Spinal cord (tissue), 10 donors: ENCODE measurements around the gene ICAM4. TPM values are rescaled to one million over a fixed set of nuclear protein-coding genes. Genes with fewer than 3 reads are reported as not detected.
A peak's percentile ranks its signal among the peaks of the same experiment; 100 is the strongest.

ENCODE experiments used
- DNase-seq, 6 donors: peaks; one replicate each; pipeline versions ENCODE4 v3.0.0 to v3.0.0-alpha.2; 2013 to 2015; ENCODE audit warnings: low spot score in 6 of 6, low read depth in 4 of 6
- H3K27ac ChIP-seq: one replicate; pipeline ENCODE4 v1.5.1; 2013; ENCODE audit warnings: low read depth, low read length, control low read depth
- H3K27me3 ChIP-seq: one replicate; pipeline ENCODE4 v1.6.1; 2013; ENCODE audit warnings: low read length; ENCODE audit not compliant: control insufficient read depth, insufficient read depth
- H3K36me3 ChIP-seq: one replicate; pipeline ENCODE4 v1.6.1; 2013; ENCODE audit warnings: low read length; ENCODE audit not compliant: control insufficient read depth, insufficient read depth
- H3K4me1 ChIP-seq: one replicate; pipeline ENCODE4 v1.6.1; 2013; ENCODE audit warnings: low read length; ENCODE audit not compliant: control insufficient read depth, insufficient read depth
- H3K4me3 ChIP-seq: one replicate; pipeline ENCODE4 v1.5.1; 2013; ENCODE audit warnings: low read depth, low read length, control low read depth
- H3K9me3 ChIP-seq: one replicate; pipeline ENCODE4 v1.6.1; 2013; ENCODE audit warnings: low read length; ENCODE audit not compliant: control insufficient read depth, insufficient read depth
- WGBS: methylation state at CpG from one replicate; pipeline ENCODE4 v1.1.5; 2013; ENCODE audit warnings: missing lambda C conversion rate; ENCODE audit not compliant: insufficient coverage; 5-methylcytosine and 5-hydroxymethylcytosine counted together
- polyA plus RNA-seq, 2 donors: library from polyadenylated mRNA; unstranded; fragments of 120-200 nt; gene quantifications; one replicate each; pipeline ENCODE4 v1.2.1, GENCODE V29; 2013; ENCODE audit not compliant: insufficient read length in 2 of 2
- total RNA-seq, 2 donors: library from RNA; depleted of rRNA in 1 of 2; stranded (reverse); fragments of 120-200 nt in 1 of 2; fragments of >200 nt in 1 of 2; gene quantifications; one replicate each; pipeline versions ENCODE4 v1.2.3 to v1.2.4, GENCODE V29; 2013 to 2014
- donor health status: healthy.

The ICAM4 gene
- total and polyA plus RNA-seq, 4 donors: 0.42 to 1.8 (median 1.1) TPM; not detected in 1

DNA sequence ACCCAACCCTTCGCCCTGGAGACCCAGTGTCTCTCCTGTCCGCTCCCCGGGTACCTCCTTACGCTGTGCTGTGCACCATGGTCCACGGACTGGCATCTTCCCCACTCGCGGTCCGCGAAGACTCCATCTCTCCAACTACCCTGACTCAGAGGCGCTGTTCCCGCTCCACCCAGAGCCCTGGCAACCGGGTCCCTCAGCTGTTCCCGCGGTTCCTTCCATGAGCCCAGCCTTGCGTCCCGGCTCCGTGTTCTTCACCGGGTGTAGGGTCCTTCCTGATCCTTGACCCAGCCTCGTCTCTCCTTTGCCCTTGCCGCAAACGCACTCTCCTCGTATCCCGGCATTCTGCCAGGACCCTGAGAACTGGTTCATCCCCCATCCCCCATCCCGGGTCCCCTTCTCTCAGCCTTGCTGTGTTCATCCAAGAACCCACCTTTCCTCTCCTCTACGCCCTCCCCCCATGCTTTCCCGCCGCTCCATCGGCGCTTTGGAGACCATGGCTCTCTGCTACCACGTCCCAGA, 3.7 kb downstream of the ICAM4 start:
- no peak for DNase-seq
- H3K27ac ChIP-seq: no peak overlapping the region
- WGBS: under 1% methylated on average over 30 of the region's 30 CpGs
- H3K36me3 ChIP-seq: peaks cover 9% of the 10 kb centered on the region
- H3K4me1 ChIP-seq: peaks cover 66% of the 10 kb centered on the region
- H3K4me3 ChIP-seq: peak overlapping the region; percentile 9
- H3K27me3 ChIP-seq: peaks cover 92% of the 10 kb centered on the region
- H3K9me3 ChIP-seq: no peaks in the 10 kb centered on the region

- Histone ChIP-seq H3K27me3 (peaks cover 97% of the 10 kb centered on the region), H3K4me3 (no peak overlapping the region), H3K4me1 (peaks cover 72% of the 10 kb centered on the region), H3K27ac (no peak overlapping the region), H3K36me3 (peaks cover 9% of the 10 kb centered on the region), H3K9me3 (no peaks in the 10 kb centered on the region)
- WGBS: under 1% methylated on average over 57 of the region's 57 CpGs
- DNase-seq: peak in 1 of 6 donors; percentile 26
Observed at GRCh38 chr19:10290876-10291553, 4.3 kb downstream of the ICAM4 start.

- peaks cover 100% of the 10 kb centered on the region for H3K27me3 ChIP-seq
- no peak for DNase-seq
- H3K27ac ChIP-seq: no peak overlapping the region
- peak overlapping the region; percentile 18 for H3K4me3 ChIP-seq
- H3K36me3 ChIP-seq: peaks cover 9% of the 10 kb centered on the region
- no peaks in the 10 kb centered on the region for H3K9me3 ChIP-seq
- peaks cover 77% of the 10 kb centered on the region for H3K4me1 ChIP-seq
- 3% methylated on average over 49 of the region's 49 CpGs for WGBS
Observed at GRCh38 chr19:10291554-10292205, 4.9 kb downstream of the ICAM4 start.

DNA sequence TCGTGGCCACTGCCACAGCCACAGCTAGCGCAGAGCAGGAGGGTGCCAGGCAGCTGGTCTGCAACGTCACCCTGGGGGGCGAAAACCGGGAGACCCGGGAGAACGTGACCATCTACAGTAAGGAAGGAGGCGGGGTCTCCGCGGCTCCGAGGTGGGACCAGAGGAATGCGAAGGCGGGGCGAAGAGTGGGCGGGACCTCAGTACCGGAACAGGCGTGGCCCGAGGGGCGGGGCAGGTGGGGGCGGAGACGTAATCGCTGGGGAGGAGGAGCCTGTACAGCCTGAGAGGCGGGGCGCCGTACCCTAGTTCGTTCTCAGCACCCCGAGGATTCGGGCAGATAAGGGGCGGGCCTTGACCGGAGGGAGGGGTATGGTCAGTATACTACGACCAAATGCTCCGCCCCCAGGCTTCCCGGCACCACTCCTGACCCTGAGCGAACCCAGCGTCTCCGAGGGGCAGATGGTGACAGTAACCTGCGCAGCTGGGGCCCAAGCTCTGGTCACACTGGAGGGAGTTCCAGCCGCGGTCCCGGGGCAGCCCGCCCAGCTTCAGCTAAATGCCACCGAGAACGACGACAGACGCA, 5.5 kb downstream of the ICAM4 start:
- under 1% methylated on average over 39 of the region's 45 CpGs for WGBS
- Histone ChIP-seq H3K27me3 (peaks cover 97% of the 10 kb centered on the region), H3K4me1 (peaks cover 71% of the 10 kb centered on the region), H3K36me3 (peaks cover 9% of the 10 kb centered on the region), H3K27ac (no peak overlapping the region), H3K9me3 (no peaks in the 10 kb centered on the region), H3K4me3 (peak overlapping the region; percentile 18)
- peak in 1 of 6 donors; percentile 66 for DNase-seq

DNA sequence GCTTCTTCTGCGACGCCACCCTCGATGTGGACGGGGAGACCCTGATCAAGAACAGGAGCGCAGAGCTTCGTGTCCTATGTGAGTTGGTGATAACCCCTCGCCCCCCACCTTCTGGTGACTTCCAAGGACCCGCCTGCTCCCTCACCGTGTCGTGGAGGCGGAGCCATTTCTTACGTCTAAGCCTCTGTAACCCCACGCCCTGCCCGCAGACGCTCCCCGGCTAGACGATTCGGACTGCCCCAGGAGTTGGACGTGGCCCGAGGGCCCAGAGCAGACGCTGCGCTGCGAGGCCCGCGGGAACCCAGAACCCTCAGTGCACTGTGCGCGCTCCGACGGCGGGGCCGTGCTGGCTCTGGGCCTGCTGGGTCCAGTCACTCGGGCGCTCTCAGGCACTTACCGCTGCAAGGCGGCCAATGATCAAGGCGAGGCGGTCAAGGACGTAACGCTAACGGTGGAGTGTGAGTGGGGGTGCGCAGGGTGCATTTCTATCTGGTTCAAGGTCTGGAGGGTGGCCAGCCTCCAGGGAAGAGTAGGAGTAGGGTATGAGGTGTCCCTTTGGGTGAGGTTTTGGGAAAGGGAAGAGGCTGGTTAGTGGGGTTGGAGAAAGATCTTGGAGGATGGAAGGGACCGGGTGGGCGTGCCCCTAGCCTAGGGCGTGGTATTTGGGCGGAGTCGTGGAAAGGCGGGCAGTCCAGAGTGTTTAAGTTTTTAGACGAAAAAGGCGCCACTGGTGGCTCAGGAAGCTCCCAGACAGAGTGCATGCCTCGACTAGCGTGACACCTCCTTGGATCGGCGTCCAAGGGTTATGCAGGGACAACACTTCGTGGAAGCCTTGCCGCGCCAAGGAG, 6.3 kb downstream of the ICAM4 start:
- Histone ChIP-seq H3K4me1 (peaks cover 67% of the 10 kb centered on the region), H3K9me3 (no peaks in the 10 kb centered on the region), H3K27me3 (peaks cover 95% of the 10 kb centered on the region), H3K36me3 (peaks cover 9% of the 10 kb centered on the region), H3K27ac (no peak overlapping the region), H3K4me3 (no peak overlapping the region)
- WGBS: 16% methylated on average over 56 of the region's 56 CpGs
- no peak for DNase-seq

- Histone ChIP-seq H3K4me3 (no peak overlapping the region), H3K27me3 (peaks cover 89% of the 10 kb centered on the region), H3K4me1 (peaks cover 63% of the 10 kb centered on the region), H3K9me3 (no peaks in the 10 kb centered on the region), H3K27ac (no peak overlapping the region), H3K36me3 (peaks cover 9% of the 10 kb centered on the region)
- WGBS: 20% methylated on average over 49 of the region's 49 CpGs
- no peak for DNase-seq
Observed at GRCh38 chr19:10293637-10294367, 7.0 kb downstream of the ICAM4 start.

DNA sequence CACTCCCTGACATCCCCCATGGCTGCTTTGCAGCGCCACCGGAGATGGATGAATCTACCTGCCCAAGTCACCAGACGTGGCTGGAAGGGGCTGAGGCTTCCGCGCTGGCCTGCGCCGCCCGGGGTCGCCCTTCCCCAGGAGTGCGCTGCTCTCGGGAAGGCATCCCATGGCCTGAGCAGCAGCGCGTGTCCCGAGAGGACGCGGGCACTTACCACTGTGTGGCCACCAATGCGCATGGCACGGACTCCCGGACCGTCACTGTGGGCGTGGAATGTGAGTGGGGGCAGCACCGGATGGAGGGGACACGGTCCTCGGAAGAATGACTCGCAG, 7.6 kb downstream of the ICAM4 start:
- WGBS: 11% methylated on average over 25 of the region's 25 CpGs
- peaks cover 9% of the 10 kb centered on the region for H3K36me3 ChIP-seq
- no peak for DNase-seq
- no peaks in the 10 kb centered on the region for H3K9me3 ChIP-seq
- H3K27me3 ChIP-seq: peaks cover 85% of the 10 kb centered on the region
- no peak overlapping the region for H3K4me3 ChIP-seq
- H3K27ac ChIP-seq: no peak overlapping the region
- H3K4me1 ChIP-seq: peaks cover 58% of the 10 kb centered on the region

- 2% methylated on average over 48 of the region's 48 CpGs for WGBS
- Histone ChIP-seq H3K36me3 (peaks cover 9% of the 10 kb centered on the region), H3K27me3 (peaks cover 82% of the 10 kb centered on the region), H3K4me1 (peaks cover 47% of the 10 kb centered on the region), H3K4me3 (no peak overlapping the region), H3K27ac (no peak overlapping the region), H3K9me3 (no peaks in the 10 kb centered on the region)
- DNase-seq: no peak
Observed at GRCh38 chr19:10295305-10295846, 8.6 kb downstream of the ICAM4 start.
